HEK293 (cell line): ENCODE measurements around the gene HNRNPK.

Experiments used
- CTCF ChIA-PET: fragments of 350-600 bp; formaldehyde crosslinking; extraction: SDS; loops from one replicate; lab custom pipeline; 2021; ENCODE audit warnings: antibody characterized with exemption; lab: Yijun Ruan, JAX
- POLR2A ChIA-PET: fragments of 300-600 bp; formaldehyde crosslinking; extraction: SDS; loops from one replicate; lab custom pipeline; 2020; ENCODE audit warnings: antibody characterized with exemption, inconsistent platforms; lab: Yijun Ruan, JAX
- H3K27ac ChIP-seq: fragments of 200-500 bp; sonication (Bioruptor generic); 2 replicates; pipeline ENCODE4 v1.5.1; 2014; ENCODE audit warnings: low read depth, low read length, control low read depth, inconsistent platforms; ENCODE audit errors: extremely low read depth
- H3K36me3 ChIP-seq, 2 experiments: fragments of 200-500 bp in 1 of 2; sonication (Bioruptor generic) in 1 of 2; 1 replicate in 1 of 2; 2 replicates in 1 of 2; pipeline ENCODE4 v1.5.1; 2014 to 2017; ENCODE audit warnings: inconsistent platforms in 2 of 2, low read length in 2 of 2; ENCODE audit not compliant: control insufficient read depth in 2 of 2, insufficient read depth in 1 of 2
- H3K4me1 ChIP-seq: fragments of 200-500 bp; sonication (Bioruptor generic); 2 replicates; pipeline ENCODE4 v1.5.1; 2014; ENCODE audit warnings: mild to moderate bottlenecking, low read length, inconsistent platforms; ENCODE audit not compliant: control insufficient read depth, insufficient read depth
- H3K4me3 ChIP-seq: 2 replicates; pipeline ENCODE4 v1.5.1; 2011; ENCODE audit warnings: low read depth, mild to moderate bottlenecking, control low read depth, low read length, moderate library complexity
- H3K9me3 ChIP-seq: fragments of 200-500 bp; sonication (Bioruptor generic); 2 replicates; pipeline ENCODE4 v1.5.1; 2014; ENCODE audit warnings: low read depth, low read length, inconsistent platforms; ENCODE audit not compliant: control insufficient read depth, insufficient read depth
- FEZF1 ChIP-seq: fragments of 450-650 bp; formaldehyde crosslinking; IDR thresholded peaks from 2 replicates; pipeline ENCODE4 v1.5.1; 2016; ENCODE audit warnings: missing biosample characterization, missing genetic modification characterization
- GLI2 ChIP-seq: fragments of 450-650 bp; formaldehyde crosslinking; IDR thresholded peaks from 2 replicates; pipeline ENCODE4; 2017; ENCODE audit warnings: missing biosample characterization, missing genetic modification characterization, low read depth, borderline replicate concordance
- GLIS1 ChIP-seq: fragments of 450-650 bp; formaldehyde crosslinking; IDR thresholded peaks from 2 replicates; pipeline ENCODE4 v1.5.1; 2016; ENCODE audit warnings: missing biosample characterization, missing genetic modification characterization
- IKZF3 ChIP-seq: fragments of 450-650 bp; IDR thresholded peaks from 2 replicates; pipeline ENCODE4 v1.5.0; 2018; ENCODE audit warnings: missing biosample characterization, mild to moderate bottlenecking, missing genetic modification characterization, moderate library complexity
- OVOL3 ChIP-seq: fragments of 450-650 bp; formaldehyde crosslinking; IDR thresholded peaks from 2 replicates; pipeline ENCODE4 v1.5.1; 2016; ENCODE audit warnings: missing biosample characterization, missing genetic modification characterization
- PRDM1 ChIP-seq: fragments of 450-650 bp; formaldehyde crosslinking; IDR thresholded peaks from 2 replicates; pipeline ENCODE4; 2016; ENCODE audit warnings: missing biosample characterization, missing genetic modification characterization
- ZNF133 ChIP-seq: fragments of 450-650 bp; formaldehyde crosslinking; IDR thresholded peaks from 2 replicates; pipeline ENCODE4 v1.5.1; 2016; ENCODE audit warnings: missing biosample characterization, missing genetic modification characterization
- ZNF140 ChIP-seq: fragments of 450-650 bp; formaldehyde crosslinking; IDR thresholded peaks from 2 replicates; pipeline ENCODE4 v1.5.1; 2016; ENCODE audit warnings: missing biosample characterization, missing genetic modification characterization
- ZNF146 ChIP-seq: fragments of 450-650 bp; formaldehyde crosslinking; IDR thresholded peaks from 2 replicates; pipeline ENCODE4 v1.5.1; 2016; ENCODE audit warnings: missing biosample characterization, missing genetic modification characterization
- ZNF155 ChIP-seq: fragments of 450-650 bp; formaldehyde crosslinking; IDR thresholded peaks from 2 replicates; pipeline ENCODE4 v1.5.1; 2016; ENCODE audit warnings: missing biosample characterization, missing genetic modification characterization
- ZNF174 ChIP-seq: fragments of 450-650 bp; formaldehyde crosslinking; IDR thresholded peaks from 2 replicates; pipeline ENCODE4 v1.5.0; 2017; ENCODE audit warnings: missing biosample characterization, mild to moderate bottlenecking, missing genetic modification characterization
- ZNF211 ChIP-seq: fragments of 450-650 bp; formaldehyde crosslinking; IDR thresholded peaks from 2 replicates; pipeline ENCODE4 v1.5.1; 2016; ENCODE audit warnings: low read depth, missing biosample characterization, missing genetic modification characterization
- ZNF335 ChIP-seq: fragments of 450-650 bp; formaldehyde crosslinking; conservative IDR thresholded peaks from 2 replicates; pipeline ENCODE4 v1.5.1; 2016; ENCODE audit warnings: missing biosample characterization, missing genetic modification characterization
- ZNF518A ChIP-seq: fragments of 450-650 bp; formaldehyde crosslinking; conservative IDR thresholded peaks from 2 replicates; pipeline ENCODE4 v1.5.1; 2016; ENCODE audit warnings: low read depth, missing biosample characterization, missing genetic modification characterization
- ZNF529 ChIP-seq: fragments of 450-650 bp; formaldehyde crosslinking; IDR thresholded peaks from 2 replicates; pipeline ENCODE4 v1.5.1; 2017; ENCODE audit warnings: missing genetic modification characterization, missing biosample characterization; ENCODE audit not compliant: insufficient replicate concordance
- ZNF629 ChIP-seq: fragments of 450-650 bp; formaldehyde crosslinking; IDR thresholded peaks from 2 replicates; pipeline ENCODE4 v1.5.1; 2017; ENCODE audit warnings: missing biosample characterization, missing genetic modification characterization
- ZNF664 ChIP-seq: fragments of 450-650 bp; formaldehyde crosslinking; IDR thresholded peaks from 2 replicates; pipeline ENCODE4 v1.5.1; 2016; ENCODE audit warnings: missing biosample characterization, missing genetic modification characterization
- ZNF843 ChIP-seq: fragments of 450-650 bp; formaldehyde crosslinking; IDR thresholded peaks from 2 replicates; pipeline ENCODE4 v1.5.1; 2016; ENCODE audit warnings: missing biosample characterization, missing genetic modification characterization
- TF ChIP-seq, protein P1 (sequence below): fragments of 450-650 bp; formaldehyde crosslinking; IDR thresholded peaks from 2 replicates; pipeline ENCODE4 v1.5.1; 2016; ENCODE audit warnings: missing biosample characterization, missing genetic modification characterization
- TF ChIP-seq, protein P2 (sequence below): sonication (generic); formaldehyde crosslinking; IDR thresholded peaks from 2 replicates; pipeline ENCODE4 v1.8.1; 2022; ENCODE audit warnings: mild to moderate bottlenecking, moderate library complexity, missing genetic modification reagents

Gene HNRNPK

DNA sequence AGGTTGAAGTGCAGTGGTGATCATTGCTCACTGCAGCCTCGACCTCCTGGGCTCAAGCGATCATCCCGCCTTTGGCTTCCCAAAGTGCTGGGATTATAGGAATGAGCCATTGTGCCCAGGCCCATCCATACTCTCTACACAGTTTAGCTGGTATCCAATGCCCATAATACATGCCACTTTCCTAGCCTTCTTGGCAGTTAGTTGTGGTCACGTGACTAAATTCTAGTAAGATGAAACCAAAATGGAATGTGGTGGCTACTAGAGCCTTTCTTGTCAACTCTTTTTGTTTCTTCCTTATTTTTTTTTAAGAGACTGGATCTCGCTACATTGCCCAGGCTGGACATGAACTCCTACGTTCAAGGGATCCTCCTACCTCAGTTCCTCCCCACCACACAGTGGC is 43.5 kb downstream of the HNRNPK start (continued):
- TF ChIP-seq ZNF629 (tag by site-specific recombination) (no peak), ZNF174 (tag by site-specific recombination) (no peak), GLIS1 (tag by site-specific recombination) (no peak), IKZF3 (no peak), PRDM1 (no peak)

GRCh38 chr9:83935276-83935935 is 44.6 kb downstream of the HNRNPK start:
- ChIA-PET POLR2A (interaction anchor here (1.2 kb wide), 1 partner anchor 45 kb away, joined by 3 read pairs; the partner anchor contains the start of gene HNRNPK), CTCF (interaction anchor here (0.6 to 2.0 kb wide), 5 partner anchors 8 to 483 kb away, joined by 3 to 16 read pairs (median 4); no protein-coding TSS in a partner anchor)
- peaks cover 13 to 24% of the 10 kb centered on the region in 2 experiments; a peak in 2 of 3 replicates for H3K36me3 ChIP-seq
- TF ChIP-seq, protein P1, sequence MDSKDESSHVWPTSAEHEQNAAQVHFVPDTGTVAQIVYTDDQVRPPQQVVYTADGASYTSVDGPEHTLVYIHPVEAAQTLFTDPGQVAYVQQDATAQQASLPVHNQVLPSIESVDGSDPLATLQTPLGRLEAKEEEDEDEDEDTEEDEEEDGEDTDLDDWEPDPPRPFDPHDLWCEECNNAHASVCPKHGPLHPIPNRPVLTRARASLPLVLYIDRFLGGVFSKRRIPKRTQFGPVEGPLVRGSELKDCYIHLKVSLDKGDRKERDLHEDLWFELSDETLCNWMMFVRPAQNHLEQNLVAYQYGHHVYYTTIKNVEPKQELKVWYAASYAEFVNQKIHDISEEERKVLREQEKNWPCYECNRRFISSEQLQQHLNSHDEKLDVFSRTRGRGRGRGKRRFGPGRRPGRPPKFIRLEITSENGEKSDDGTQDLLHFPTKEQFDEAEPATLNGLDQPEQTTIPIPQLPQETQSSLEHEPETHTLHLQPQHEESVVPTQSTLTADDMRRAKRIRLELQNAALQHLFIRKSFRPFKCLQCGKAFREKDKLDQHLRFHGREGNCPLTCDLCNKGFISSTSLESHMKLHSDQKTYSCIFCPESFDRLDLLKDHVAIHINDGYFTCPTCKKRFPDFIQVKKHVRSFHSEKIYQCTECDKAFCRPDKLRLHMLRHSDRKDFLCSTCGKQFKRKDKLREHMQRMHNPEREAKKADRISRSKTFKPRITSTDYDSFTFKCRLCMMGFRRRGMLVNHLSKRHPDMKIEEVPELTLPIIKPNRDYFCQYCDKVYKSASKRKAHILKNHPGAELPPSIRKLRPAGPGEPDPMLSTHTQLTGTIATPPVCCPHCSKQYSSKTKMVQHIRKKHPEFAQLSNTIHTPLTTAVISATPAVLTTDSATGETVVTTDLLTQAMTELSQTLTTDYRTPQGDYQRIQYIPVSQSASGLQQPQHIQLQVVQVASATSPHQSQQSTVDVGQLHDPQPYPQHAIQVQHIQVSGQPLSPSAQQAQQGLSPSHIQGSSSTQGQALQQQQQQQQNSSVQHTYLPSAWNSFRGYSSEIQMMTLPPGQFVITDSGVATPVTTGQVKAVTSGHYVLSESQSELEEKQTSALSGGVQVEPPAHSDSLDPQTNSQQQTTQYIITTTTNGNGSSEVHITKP (tag by site-specific recombination), result peak; percentile 40; the same call in 1 of the 2 replicates
- TF ChIP-seq ZNF174 (tag by site-specific recombination), result no peak
- no peak for TF ChIP-seq ZNF843 (tag by site-specific recombination)
- peak; percentile 65; the same call in 1 of the 2 replicates for TF ChIP-seq ZNF133 (tag by site-specific recombination)
- no peak for TF ChIP-seq GLI2
- TF ChIP-seq ZNF335 (tag by site-specific recombination), result 0 out of 2 replicates have a peak, but pooled peaks have one; percentile 33
- H3K4me3 ChIP-seq, result no peak overlapping the region
- H3K27ac ChIP-seq, result no peak overlapping the region
- H3K4me1 ChIP-seq, result 0 out of 2 replicates have a peak, but pooled peaks cover 2% of the 10 kb centered on the region
- no peaks in the 10 kb centered on the region for H3K9me3 ChIP-seq

DNA sequence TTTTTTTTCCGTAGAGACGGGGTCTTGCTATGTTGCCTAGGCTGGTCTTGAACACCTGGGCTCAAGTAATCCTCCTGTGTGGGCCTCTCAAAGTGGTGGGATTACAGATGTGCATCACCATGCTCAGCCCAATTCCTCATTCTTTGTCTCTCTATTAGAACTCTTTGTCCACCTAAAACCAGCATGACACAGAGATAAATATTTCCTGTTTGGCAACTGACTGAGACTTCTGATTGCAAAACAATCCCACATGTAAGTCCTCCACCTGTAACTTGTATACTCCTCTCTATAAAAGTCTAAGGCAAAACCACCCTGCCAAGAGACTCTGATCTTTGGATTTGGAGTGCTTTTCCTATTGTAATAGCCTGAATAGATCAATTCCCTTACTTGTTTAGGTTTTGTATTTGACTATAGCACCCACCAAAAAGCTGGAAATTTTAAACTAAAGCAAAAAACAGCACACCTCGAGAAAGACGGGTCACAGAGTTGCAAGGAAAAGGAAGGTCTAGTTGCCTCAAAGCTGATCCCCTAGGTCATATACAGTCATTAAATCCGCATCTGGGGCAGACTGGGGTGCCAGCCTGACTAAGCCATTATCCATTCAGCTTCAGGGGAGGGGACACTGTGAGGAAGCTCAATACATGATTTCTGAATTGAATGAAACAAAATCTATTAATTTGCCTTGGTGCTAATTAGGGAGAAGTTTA is 45.3 kb downstream of the HNRNPK start:
- CTCF ChIA-PET, result interaction anchor here (0.6 to 2.0 kb wide), 5 partner anchors 8 to 1377 kb away, joined by 3 to 16 read pairs (median 4); no protein-coding TSS in a partner anchor
- Histone ChIP-seq H3K36me3 (peaks cover 9 to 17% of the 10 kb centered on the region in 2 experiments; a peak in 2 of 3 replicates), H3K4me3 (no peak overlapping the region), H3K27ac (no peak overlapping the region), H3K9me3 (no peaks in the 10 kb centered on the region), H3K4me1 (0 out of 2 replicates have a peak, but pooled peaks cover 2% of the 10 kb centered on the region)
- POLR2A ChIA-PET, result interaction anchor here (1.2 kb wide), 1 partner anchor 45 kb away, joined by 3 read pairs; the partner anchor contains the start of gene HNRNPK
- TF ChIP-seq ZNF529 (tag by site-specific recombination) (no peak), FEZF1 (no peak), ZNF664 (no peak), ZNF211 (tag by site-specific recombination) (no peak), ZNF518A (tag by site-specific recombination) (no peak), ZNF140 (tag by site-specific recombination) (no peak), ZNF155 (no peak), ZNF146 (no peak), OVOL3 (tag by site-specific recombination) (no peak)
- TF ChIP-seq, protein P2, sequence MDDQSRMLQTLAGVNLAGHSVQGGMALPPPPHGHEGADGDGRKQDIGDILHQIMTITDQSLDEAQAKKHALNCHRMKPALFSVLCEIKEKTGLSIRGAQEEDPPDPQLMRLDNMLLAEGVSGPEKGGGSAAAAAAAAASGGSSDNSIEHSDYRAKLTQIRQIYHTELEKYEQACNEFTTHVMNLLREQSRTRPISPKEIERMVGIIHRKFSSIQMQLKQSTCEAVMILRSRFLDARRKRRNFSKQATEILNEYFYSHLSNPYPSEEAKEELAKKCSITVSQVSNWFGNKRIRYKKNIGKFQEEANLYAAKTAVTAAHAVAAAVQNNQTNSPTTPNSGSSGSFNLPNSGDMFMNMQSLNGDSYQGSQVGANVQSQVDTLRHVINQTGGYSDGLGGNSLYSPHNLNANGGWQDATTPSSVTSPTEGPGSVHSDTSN, result no peak
